ENCODE data around the gene UBA7.
"Not testable (repeated sequence)": the region's sequence is repeated elsewhere in the genome, so short reads cannot be mapped to it uniquely, and the experiment has no call there.

The UBA7 gene

DNA sequence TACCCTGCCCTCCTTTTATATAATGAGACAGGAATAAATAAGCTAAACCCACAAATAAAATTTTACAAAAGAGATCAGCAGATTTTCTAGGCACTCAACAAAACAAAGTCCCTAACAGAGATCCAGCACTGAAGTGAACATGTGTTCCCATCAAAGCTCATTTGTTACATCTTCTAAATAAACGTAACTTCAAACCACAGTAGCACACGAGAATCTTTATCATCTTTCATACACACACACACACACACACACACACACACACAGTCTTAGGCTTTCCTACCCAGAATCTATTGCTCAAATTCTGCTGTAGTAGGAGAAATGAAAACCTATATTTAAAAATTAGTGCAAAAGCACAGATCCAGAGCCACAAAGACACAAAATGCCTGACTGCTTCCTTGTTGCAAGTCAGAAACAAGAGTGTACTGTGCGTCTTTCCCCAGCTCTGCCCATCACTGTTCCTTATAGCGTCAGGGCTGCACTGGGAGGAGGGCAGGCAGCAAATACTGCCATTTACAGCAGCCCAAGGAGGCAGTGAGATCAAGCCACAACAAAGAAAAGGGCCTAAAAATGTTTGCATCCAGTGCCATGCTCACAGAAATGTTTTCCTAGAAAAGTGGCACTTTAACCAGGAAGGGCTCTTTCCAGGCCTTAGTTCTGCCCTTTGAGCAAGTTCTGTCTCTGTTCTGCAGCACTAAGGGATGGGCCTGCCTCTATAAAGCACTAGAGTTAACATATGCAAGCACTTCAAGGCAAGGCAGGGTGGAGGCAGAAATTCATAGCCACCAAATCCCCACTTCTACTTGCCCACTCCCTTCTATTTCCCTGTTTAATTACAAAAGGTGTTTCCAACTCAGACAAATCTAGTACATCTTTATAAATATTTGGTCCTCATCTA lies 33.4 kb downstream of the UBA7 start:
- FAIRE-seq = no peak
- TF ChIP-seq CTCF (IDR thresholded peaks at IDR 0.05; ENCODE audit: insufficient read depth, missing control alignments) = no peak

DNA sequence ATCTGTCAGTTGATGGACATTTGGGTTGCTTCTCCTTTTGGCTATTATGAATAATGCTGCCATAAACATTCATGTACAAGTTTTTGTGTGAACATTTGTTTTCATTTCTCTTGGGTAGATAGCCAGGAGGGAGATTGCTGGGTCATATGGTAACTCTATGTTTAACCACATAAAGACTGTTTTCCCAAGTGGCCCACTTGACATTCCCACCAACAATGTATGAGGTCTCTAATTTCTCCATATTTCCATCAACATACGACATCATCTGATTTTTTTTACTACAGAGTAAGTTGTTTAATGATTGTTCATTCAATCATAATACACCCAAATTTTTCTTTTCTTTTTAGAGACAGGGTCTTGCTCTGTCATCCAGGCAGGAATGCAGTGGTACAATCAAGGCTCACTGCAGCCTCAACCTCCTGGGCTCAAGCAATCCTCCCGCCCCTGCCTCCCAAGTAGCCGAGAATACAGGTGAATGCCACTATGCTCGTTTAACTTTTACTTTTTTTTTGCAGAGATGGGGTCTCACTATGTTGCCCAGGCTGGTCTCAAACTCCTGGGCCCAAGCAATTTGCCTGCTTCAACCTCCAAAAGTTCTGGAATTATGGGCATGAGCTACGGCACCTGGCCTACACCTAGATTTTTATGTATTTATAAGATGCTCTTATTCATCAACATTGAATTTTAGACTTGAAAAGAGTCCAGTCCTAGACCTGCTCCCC lies 34.2 kb downstream of the UBA7 start:
- FAIRE-seq (no peak), DNase-seq (ENCODE audit: insufficient read length, low spot score) (no peak)
- TF ChIP-seq CTCF (IDR thresholded peaks at IDR 0.05; ENCODE audit: insufficient read depth, missing control alignments) = no peak

More for the DNA sequence above, 33.4 kb downstream of the UBA7 start:
- DNase-seq (ENCODE audit: insufficient read length, low spot score) = no peak

DNA sequence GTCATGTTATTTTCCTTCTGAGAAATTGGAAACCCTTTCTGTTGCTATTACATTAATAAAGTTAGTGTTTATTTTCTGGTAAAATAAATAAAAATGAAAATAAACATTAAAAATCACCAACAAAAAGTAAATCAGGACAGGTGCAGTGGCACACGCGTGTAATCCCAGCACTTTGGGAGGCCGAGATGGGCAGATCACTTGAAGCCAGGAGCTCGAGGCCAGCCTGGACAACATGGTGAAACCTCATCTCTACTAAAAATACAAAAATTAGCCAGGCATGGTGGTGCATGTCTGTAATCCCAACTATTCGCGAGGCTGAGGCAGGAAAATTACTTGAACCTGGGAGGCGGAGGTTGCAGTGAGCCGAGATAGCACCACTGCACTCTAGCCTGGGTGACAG lies 37.7 kb downstream of the UBA7 start:
- DNase-seq (ENCODE audit: insufficient read length, low spot score); FAIRE-seq: not testable (repeated sequence)

DNA sequence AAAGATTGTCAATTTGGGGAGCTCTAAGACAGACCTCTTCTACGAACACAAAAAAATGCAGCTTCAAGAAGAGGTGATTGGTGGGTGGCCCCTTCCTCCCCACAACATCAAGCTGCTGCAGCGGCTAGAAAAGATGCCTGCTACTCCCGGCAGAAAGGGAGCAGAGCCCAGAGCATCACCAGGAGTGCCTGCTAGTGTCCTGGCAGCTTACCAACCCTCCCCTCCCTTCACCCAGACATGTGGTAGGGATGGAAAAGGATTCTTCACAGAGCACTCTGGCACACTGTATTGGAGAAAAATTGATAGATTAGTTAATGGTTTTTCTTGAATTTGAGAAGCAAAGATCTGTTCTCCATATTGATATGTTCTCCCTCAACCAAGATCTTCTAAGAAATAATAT lies 38.2 kb downstream of the UBA7 start:
- DNase-seq (ENCODE audit: insufficient read length, low spot score) (no peak), FAIRE-seq (no peak)
- TF ChIP-seq CTCF (IDR thresholded peaks at IDR 0.05; ENCODE audit: insufficient read depth, missing control alignments) = no peak

DNA sequence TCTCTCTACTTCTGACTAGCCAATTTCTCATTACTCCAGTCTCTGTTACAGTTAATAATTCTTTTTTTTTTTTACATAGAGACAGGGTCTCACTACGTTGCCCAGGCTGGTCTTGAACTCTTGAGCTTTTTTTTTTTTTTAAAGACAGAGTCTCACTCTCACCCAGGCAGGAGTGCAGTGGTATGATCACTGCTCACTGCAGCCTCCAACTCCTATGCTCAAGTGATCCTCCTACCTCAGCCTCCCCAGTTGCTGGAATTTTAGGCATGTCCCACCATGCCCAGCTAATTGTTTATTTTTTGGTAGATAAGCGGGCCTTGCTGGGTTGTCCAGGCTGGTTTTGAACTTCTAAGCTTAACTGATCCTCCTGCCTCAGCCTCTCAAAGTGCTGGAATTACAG lies 41.0 kb downstream of the UBA7 start:
- FAIRE-seq = no peak
- no peak for TF ChIP-seq CTCF (IDR thresholded peaks at IDR 0.05; ENCODE audit: insufficient read depth, missing control alignments)
- no peak for DNase-seq (ENCODE audit: insufficient read length, low spot score)

GRCh38 chr3:49771340-49771938 lies 42.3 kb downstream of the UBA7 start:
- DNase-seq (ENCODE audit: insufficient read length, low spot score) = no peak
- TF ChIP-seq CTCF (IDR thresholded peaks at IDR 0.05; ENCODE audit: insufficient read depth, missing control alignments) = no peak
- FAIRE-seq = no peak

DNA sequence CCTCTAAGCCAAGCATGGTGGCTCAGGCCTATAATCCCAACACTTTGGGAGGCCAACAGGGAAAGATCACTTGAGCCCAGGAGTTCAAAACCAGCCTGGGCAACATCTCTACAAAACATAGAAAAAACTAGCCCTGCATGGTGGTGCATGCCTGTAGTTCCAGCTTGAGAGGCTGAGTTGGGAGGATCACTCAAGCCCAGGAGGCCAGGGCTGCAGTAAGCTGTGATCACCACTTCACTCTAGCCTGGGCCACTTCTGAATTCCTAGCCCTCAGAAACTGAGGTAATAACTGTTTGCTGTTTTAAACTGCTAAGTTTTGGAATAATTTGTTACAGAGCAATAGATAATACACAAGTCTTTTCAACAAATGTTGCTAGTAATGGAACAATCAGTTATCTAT lies 43.8 kb downstream of the UBA7 start:
- DNase-seq (ENCODE audit: insufficient read length, low spot score) (no peak), FAIRE-seq (no peak)
- no peak for TF ChIP-seq CTCF (IDR thresholded peaks at IDR 0.05; ENCODE audit: insufficient read depth, missing control alignments)

All from D721Med (cell line).